ENCODE data around the gene ZNF385C.

Gene ZNF385C

GRCh38 chr17:42000413-42001133 is 97.7 kb downstream of the ZNF385C start:
- no peak for TF ChIP-seq CTCF (IDR thresholded peaks at IDR 0.05; ENCODE audit: low read depth, low read length)
- DNase-seq (ENCODE audit: extremely low read depth, low read depth), result no peak

DNA sequence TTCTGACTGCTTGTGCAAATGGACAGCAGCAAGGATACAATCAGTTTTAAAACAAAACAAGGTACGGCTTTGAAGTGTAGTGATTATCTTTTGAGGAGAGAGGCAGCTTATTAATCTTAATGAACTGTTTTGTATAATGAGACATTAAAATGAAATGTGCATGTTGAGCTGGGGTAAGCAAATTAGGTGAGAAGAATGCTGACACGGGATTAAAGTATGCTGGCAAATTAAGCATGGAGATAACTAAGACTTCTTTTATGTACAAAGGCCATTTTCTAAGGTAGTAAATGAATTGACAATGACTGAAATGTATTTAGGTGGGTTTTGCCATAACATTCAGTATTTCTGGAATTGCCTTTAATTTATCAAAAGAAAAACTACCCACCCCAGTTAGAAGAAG is 99.8 kb downstream of the ZNF385C start:
- DNase-seq (ENCODE audit: extremely low read depth, low read depth), result no peak
- no peak for TF ChIP-seq CTCF (IDR thresholded peaks at IDR 0.05; ENCODE audit: low read depth, low read length)

- TF ChIP-seq CTCF (IDR thresholded peaks at IDR 0.05; ENCODE audit: low read depth, low read length), result no peak
- no peak for DNase-seq (ENCODE audit: extremely low read depth, low read depth)
These were observed 101.5 kb downstream of the ZNF385C start for GRCh38 chr17:41996855-41997164.

DNA sequence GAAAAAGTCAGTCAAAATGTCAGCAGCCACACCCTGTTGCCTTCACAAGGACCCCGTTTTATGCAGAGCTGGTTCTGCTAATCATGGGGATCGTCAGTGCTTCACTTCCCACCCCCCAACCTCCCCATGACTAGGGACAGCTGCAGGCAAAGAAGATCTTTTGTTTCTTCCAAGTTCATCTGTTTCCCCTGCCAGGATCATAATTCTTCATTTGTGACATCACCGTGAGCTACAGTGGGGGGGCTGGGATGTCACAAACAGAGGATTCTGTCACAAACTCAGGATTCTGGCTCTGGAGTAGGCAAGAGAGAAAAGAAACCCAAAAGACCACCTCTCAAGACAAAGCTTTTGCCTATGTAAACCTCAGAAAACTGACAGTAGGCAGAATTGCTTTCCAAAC is 105.7 kb downstream of the ZNF385C start:
- DNase-seq (ENCODE audit: extremely low read depth, low read depth), result no peak

GRCh38 chr17:41989702-41990419 is 108.4 kb downstream of the ZNF385C start:
- no peak for DNase-seq (ENCODE audit: extremely low read depth, low read depth)
- TF ChIP-seq CTCF (IDR thresholded peaks at IDR 0.05; ENCODE audit: low read depth, low read length), result no peak

More for the DNA sequence above, 105.7 kb downstream of the ZNF385C start:
- TF ChIP-seq CTCF (IDR thresholded peaks at IDR 0.05; ENCODE audit: low read depth, low read length), result no peak

GRCh38 chr17:41988418-41988817 is 109.9 kb downstream of the ZNF385C start:
- no peak for DNase-seq (ENCODE audit: extremely low read depth, low read depth)
- TF ChIP-seq CTCF (IDR thresholded peaks at IDR 0.05; ENCODE audit: low read depth, low read length), result no peak

DNA sequence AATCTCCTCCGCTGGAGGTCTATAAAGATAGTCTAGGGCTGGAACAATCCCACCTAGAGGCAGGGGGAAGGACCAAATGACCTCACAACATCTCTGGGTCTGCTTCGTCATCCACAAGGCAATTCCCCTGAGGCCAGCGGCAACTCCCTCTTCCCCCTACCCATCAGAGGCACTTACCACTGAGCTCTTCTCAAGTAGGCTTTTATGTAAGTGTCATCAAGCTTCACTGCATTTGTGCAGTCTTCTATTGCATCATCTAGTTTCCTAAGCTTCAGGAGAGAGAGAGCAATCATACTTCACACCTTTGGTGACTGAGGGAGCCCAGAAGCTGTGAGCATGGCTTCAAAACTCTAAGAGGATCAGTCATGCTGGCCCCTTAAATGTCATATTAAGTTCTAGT is 110.6 kb downstream of the ZNF385C start:
- DNase-seq (ENCODE audit: extremely low read depth, low read depth), result no peak
- no peak for TF ChIP-seq CTCF (IDR thresholded peaks at IDR 0.05; ENCODE audit: low read depth, low read length)
